HG02840 (cell line): ENCODE data around the gene NCKAP5L.
"Not testable (repeated sequence)": the region's sequence is repeated elsewhere in the genome, so short reads cannot be mapped to it uniquely, and the experiment has no call there.

Experiments
- ATAC-seq: cut with Tn5 transposase; IDR thresholded peaks from one replicate; pipeline ENCODE4 v1.9.1; 2021; ENCODE audit warnings: mild to moderate bottlenecking, moderate library complexity, moderate number of reproducible peaks; ENCODE audit not compliant: unreplicated experiment, low FRiP score

The NCKAP5L gene

DNA sequence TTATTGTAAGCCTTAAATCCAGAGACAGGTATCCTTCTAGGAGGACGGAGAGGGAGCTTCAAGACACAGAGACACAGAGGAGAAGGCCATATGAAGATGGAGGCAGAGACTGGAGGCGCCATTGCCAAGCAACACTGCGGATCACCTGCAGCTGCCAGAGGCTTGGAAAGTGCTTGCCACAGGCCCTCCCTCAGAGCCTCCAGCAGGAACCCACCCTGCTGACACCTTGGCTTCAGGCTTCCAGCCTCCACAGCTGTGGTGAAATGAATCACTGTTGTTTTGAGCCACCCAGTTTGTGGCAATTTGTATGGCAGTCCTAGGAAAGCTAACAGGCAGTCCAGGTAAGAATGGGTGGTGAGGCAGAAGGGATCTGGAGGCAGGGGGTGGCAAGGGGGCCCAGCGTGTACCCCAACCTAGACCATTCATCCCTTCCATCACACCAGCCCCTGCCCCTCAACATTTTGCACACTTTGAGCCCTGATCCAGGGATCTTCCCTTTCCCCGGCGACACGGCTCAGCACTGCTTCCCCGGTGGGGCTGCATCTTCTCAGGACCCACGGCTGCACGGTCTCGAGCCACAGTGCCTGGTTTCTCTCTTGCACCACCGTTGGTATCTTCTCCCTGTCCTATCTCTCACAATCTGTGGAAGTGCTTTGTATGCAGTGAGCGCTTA, 37.0 kb upstream of the NCKAP5L start:
- no peak for ATAC-seq

DNA sequence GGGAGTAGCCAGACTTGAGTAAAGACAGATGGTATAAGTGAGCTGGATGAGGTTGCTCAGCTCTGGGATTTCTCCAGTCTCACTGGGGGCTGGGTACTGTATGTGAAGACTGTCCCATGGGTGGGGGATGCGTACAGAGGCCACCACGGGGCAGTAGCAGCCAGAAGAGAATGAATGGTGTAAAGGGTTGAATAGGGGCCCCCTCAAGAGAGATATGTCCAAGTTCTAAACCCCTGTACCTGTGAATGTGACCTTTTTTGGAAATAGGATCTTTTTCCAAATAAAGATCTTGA, 36.5 kb upstream of the NCKAP5L start:
- no peak for ATAC-seq

DNA sequence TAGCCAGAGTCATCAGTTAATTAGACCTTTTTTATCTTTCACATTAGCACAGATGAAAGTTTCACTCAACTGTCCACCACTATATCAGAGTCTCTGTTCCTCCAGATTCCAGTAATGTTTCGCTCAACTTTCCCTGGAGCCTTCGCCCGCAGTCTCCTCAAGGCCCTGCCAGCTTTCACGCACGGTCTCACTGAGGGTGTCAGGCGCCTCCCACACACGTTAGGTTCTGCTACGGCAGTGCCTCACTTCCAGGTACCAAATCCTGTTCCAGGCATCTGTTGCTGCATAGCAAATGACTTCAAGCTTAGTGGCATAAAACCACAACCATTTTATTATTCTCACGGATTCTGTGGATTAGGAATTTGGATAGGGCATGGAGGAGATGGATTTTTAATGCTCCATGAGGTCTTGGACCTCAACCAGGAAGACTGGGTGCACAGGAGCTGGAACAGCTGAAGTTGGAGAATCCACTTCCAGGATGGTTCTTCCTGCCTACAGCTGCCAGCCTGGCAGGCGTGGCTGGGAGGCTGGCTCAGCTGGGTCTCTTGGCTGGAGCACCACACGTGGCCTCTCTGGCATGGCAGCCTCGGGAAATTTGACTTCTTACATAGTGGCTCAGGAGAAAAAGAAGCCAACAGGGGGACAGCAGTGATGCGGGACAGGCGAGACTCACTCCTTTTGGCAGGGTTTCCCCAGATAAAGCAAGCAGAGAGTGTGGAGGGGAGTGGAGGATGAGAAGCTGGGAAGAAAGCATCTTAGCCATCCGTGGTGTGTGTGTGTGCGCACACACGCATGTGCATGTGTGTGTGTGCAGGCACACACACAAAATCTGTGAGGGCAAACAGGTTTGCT, 36.0 kb upstream of the NCKAP5L start:
- ATAC-seq: no peak

DNA sequence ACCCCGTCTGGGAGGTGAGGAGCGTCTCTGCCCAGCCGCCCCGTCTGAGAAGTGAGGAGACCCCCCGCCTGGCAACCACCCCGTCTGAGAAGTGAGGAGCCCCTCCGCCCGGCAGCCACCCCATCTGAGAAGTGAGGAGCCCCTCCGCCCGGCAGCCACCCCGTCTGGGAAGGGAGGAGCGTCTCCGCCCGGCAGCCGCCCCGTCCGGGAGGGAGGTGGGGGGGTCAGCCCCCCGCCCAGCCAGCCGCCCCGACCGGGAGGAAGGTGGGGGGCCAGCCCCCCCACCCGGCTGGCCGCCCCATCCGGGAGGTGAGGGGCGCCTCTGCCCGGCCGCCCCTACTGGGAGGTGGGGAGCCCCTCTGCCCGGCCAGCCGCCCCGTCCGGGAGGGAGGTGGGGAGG, 32.7 kb upstream of the NCKAP5L start:
- not testable (repeated sequence) for ATAC-seq

DNA sequence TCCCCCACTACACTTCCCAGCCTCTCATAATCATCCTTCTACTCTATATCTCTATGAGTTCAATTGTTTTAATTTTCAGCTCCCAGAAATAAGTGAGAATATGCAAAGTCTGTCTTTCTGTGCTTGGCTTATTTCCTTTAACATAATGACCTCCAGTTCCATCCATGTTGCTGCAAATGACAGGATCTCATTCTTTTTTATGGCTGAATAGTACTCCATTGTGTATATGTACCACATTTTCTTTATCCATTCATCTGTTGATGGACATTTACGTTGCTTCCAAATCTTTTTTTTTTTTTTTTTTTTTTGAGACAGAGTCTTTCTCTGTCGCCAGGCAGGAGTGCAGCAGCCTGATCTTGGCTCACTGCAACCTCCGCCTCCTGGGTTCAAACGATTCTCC, 27.7 kb upstream of the NCKAP5L start:
- ATAC-seq: not testable (repeated sequence)

DNA sequence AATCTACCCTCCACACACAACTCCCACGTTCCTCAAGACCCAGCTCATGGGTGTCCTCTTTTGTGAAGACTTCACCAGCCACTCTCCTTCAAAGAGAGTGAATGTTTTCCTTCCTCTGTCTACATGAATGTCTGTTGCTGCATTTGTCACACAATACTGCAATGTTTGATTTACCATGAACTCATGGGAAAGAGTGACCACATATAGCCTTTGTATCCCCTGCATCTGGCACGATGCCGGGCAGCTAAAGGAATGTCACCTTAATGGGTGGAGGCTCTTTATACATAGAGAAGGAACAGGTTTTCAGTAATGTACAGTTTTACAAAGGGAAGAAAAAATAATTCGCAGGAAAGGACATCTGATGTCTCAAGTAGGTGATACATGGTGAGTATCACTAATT, 26.8 kb upstream of the NCKAP5L start:
- ATAC-seq: no peak

DNA sequence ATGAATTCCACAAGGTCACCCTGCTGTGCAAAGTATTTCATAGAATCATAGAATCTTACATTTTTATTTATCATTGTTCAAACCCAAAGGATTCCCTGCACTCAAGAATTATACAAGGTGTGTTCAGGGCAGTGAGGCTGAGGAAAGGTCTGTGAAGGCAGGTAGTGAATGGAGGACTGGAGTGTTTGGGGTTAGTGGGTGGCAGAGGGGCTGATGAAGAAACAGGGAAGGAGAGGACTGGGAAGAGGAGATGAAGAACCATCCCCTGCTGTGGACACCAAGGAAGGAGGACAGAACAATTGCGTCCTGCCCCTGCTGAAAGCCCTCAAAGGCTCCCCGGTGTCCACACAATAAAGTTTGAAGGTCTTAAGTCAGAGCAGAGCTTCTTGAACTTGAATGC, 25.5 kb upstream of the NCKAP5L start:
- no peak for ATAC-seq

DNA sequence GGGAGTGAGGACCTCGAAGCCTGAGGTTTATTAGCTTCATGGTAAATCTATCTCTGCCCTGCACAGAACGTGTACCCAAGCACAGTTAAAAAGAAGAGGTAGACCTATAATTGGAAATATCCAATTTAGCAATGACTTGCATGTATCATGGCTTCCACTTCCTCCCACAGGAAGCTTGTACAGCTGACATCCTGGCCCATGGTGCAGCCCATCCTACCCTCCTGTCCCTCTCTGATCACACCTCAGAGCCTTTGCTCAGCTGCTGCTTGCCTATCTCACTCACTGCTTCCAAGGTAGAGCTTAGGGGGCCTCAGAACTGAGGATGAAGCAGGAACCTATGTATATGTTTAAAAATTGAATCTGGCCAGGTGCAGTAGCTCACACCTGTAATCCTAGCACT, 18.9 kb upstream of the NCKAP5L start:
- no peak for ATAC-seq

DNA sequence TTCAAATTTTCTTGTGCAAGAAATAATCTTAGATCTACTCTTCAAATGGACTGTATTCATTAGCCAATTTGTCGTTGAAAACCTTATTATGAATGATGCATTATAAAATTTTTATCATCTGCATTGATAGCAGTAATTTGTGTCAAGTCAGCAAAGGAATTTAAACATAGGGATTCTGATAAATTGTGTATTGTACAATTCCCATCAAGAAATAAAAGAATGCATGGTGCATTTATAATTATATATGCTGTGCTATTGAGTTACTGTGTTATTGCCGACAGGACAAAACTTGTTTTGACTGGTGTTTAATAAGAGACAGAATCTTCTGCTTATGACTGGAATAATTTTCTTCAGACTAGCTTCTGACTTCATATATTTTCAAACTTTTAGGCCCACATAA, 17.8 kb upstream of the NCKAP5L start:
- no peak for ATAC-seq

DNA sequence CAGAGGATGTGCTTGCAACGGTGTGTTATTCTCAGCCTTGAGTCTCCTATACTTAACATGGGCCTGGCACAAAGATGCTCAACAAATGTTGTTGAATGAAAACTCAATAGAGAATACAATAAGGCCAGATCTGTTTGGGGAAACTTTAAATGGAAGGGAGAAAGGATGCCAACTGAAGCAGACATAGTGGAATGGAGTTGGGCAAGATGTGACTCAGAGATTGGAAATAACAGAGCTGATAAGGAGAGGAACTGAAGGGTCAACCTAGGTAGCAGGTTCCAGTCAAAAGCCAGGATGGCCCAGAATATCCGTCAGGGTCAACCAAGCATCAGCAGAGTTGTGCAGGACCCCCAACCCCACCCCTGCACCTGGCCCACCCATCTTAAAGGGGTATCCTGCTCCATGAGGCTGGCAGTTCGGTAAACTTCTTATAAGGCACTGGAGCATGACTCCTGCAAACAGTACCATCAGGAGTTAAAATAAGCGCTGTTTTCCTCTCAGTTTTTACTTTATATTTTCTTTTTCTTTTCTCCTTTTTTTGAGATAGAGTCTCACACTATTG, 15.7 kb upstream of the NCKAP5L start:
- ATAC-seq: no peak

DNA sequence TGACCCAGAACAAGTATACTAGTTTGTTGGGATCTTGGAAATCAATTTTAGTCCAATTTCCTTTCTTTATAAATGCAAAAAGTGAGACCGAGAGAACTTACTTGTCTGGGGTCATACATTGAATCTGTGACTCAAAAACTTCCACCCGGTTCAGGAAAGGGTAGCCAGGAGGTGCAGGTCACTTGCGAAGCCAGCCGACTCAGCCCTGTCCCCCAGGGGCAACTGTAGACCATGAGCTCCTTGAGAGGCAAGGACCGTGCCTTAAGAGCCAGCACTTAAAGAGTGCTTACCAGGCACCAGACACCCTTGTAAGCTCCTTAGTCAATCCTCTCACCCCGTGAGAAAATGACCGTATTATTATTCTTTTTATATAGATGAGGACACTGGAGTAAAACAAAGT, 15.2 kb upstream of the NCKAP5L start:
- ATAC-seq: no peak

DNA sequence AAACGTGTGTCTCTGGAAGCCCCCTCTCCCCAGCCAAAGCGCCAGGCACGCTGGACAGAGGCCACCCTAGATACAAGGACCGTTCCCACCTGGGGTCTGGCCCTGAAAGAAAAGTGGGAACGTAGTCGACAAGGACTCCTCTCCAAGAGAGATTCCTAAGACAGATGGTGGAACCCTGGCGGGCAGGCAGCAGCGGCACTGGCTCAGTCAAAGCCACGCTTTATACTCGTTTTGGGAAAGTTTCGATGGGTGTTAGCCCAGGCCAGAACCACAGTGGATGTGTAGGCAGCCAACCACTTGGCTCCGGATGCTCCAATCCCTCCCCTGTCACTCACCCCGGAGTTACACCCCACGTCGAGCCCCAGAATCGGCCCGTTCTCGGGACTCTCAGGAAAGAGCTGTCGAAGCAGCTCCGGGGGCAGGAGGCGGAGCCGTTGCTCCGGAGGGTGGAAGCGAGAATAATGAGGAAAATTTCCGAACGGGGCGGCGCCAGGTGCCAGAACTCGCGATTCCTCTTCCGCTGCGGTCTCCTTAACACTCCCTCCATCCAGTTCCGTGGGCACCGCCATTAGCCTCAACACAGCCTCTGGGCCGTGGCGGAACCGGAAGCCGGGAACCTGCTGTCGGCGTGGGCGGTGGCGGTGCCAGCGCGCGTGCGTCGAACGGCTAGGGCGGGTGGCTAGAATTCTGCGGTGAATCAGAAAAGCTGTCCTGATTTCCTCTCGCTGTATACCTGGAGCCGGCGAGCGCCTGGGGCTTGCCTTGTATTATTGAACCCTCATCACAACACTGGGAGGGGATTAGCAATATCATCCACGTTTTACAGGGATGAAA, 14.5 kb upstream of the NCKAP5L start, which contains the start of gene BCDIN3D:
Gene BCDIN3D (minus strand): TSS at position 588 of the 834 bp plus-strand sequence. CDS start 19 bp downstream, at position 569.
- ATAC-seq: peak; percentile 89

DNA sequence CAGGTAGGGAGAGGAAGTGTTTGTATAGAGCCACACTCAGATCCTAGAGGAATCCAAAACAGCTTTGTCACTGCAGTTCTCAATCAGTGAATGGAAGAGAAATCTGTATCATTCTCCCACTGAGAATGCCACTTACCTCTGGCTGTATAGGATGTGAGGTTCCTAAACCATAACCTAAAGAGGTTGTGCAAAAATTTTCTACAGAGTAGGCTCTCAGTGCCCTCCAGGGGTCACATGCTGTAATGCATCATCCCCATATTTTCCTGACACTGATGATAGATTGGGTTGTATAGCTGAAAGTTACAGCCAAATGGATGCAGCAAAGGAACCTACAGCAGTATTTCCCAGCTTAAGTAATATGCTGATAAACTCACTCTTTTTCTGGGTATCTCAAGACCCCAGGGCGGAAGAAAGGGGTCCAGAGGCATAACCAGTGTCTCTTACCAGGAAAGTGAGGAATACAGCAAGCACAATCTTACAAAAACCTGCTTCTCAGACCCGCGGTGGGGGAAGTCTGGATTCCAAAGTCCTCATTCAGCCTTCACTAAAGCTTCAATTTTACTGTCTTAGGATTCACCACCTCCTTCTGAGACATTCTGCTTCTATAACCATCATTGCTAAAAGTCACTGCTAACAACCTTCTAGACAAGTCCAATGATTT, 10.9 kb upstream of the NCKAP5L start:
- no peak for ATAC-seq

DNA sequence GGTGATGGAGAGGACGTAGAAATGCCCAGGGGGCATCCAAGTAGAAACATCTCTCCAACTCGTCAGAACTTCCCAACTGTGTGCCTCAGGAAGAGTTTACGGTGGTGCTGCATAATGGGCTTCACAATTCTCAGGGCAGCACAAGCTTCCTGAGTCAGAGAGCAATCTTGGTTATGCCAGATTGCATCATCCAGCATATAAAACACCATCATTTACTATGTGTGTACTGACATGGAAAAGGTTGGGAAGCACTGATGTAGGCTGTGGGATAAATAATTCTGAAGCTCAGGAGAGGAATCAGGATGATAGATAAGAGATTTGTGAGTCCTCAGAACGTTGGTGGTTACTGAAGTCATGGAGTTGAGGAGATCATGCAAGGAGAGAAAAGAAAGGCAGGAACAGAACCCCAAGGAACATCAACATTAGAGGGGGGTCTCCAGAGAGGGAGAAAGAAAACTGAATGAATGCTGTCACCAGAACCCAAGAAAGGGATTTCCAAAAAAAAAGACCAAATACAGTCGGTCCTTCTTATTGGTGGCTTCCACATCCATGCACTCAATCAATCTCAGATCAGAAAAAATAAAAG, 4.7 kb upstream of the NCKAP5L start:
- ATAC-seq: no peak

DNA sequence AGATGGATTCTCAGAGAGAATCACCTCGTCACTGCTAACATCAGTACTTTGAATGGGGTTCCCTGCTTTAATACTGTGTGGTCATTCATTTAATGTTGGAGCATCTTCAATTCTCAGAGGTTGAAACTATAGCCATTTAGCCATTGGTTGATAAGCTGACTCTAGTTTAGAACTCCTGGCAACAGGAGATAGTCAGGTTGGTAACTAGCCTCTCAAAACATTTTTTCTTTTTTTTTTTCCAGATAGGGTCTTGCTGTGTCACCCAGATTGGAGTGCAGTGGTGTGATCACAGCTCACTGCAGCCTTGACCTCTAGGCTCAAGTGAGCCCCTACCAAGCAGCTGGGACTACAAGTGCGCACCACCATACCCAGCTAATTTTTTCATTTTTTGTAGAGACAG, 3.5 kb upstream of the NCKAP5L start:
- ATAC-seq: no peak

DNA sequence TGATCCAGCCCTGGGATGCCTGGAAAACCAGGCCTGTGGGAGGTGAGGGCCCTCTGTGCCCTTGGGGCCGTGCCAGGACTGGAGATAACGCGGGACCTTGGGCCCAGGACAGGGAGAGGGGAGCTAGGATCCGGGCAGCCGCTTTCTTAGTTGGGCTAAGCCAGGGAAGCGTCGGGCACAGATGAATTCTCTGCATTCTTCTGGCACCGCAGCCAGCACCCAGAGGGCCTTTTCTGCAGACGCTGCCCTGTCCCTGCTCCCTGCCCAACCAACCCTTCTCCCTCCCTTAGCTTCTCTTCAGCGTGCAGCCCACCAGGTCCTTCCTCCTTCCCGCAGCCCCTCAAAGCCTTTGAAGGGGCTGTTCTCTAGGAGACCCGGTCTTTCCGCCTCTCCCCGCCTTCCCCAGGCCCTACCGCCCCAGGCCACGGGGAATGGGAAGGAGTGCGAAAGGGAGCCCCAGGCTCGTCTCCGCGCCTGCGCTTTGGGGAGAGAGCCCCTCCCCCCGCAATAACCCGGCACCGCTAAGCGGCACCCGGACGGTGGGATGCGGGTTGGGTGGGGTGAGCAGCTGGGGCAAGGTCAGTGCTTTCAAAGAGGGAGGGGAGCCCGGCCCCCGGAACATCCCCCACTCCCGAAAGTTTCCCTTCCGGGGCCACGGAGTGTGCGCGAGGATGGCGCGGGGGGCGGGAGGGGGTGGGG, 663 bp downstream of the NCKAP5L start:
- ATAC-seq: peak; percentile 12

DNA sequence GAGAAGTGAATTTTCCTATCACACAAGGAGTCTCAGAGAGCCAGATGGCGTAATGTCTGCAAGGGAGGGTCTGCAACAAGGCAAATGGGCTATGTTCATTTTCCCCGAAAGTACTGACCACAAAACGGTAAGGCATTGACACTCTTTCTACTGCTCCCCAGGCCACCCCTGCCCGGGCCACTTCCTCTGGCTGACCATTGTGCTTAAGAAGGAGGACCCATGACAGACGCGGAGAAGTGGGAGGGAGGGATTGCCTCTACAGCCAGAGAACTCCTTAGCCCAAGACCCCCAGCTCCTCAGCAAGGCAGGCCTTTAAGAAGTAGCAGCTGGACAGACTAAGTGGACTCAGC, 1.2 kb downstream of the NCKAP5L start:
- ATAC-seq: no peak

DNA sequence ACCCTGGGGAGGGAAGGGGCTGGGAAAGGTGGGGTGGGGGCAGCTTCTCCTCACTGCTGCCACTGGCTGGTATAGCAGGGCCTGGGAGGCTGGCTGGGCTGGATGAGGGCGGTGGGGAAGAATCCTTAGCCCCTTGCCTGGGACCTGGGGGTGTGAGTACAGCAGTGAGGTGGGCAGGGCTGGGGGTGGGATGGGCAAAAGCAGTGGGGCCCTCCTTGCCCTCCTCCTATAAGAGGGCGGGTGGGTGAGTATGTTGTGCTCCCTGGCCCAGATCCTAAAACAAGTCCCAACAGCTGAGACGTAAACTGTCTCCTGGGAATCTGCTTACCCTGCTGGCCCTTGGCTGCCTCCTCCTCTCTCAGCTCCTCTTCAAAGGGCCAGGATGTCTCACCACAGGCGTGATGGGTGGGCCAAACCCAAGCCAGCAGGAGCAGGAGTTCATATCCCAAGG, 2.2 kb downstream of the NCKAP5L start:
- ATAC-seq: no peak

DNA sequence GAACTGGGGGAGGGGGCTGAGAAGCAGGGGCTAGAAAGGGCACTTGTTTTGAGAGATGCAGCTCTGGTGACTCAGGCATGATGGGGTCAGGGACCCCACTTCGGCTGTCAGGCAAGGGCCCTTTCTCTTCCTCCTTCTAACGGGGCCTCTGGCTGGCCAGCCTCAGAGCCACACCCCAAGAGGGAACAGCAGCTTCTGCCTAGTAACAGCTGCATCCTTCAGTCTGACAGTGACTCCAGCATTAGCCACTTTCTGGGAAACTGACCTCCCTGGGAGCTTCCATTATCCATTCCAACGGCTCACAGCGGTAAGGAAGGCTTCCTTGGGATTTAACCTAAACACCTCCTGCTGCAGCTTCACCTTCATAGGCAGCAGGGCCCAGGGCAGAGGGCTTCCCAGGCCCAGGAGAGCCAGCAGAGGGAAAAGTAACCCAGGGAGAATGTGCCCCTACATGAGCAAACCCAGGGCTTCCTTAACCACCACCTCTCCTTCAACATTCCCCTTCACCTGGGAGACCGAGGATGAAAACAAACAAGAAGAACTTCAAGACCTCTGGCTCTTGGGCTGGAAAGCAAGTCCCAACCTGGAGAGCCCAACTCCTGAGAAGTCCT, 2.7 kb downstream of the NCKAP5L start:
- ATAC-seq: no peak
